ENCODE measurements around the gene CBLB. TPM values are rescaled to one million over a fixed set of nuclear protein-coding genes. Genes with fewer than 3 reads are reported as not detected.

Gene CBLB
- total and polyA plus RNA-seq, 9 of the 15 experiments (the other 6 are each of a cell fraction or from before 2014, with no cell fraction given), result 1.8 to 8.1 (median 5.3) TPM

DNA sequence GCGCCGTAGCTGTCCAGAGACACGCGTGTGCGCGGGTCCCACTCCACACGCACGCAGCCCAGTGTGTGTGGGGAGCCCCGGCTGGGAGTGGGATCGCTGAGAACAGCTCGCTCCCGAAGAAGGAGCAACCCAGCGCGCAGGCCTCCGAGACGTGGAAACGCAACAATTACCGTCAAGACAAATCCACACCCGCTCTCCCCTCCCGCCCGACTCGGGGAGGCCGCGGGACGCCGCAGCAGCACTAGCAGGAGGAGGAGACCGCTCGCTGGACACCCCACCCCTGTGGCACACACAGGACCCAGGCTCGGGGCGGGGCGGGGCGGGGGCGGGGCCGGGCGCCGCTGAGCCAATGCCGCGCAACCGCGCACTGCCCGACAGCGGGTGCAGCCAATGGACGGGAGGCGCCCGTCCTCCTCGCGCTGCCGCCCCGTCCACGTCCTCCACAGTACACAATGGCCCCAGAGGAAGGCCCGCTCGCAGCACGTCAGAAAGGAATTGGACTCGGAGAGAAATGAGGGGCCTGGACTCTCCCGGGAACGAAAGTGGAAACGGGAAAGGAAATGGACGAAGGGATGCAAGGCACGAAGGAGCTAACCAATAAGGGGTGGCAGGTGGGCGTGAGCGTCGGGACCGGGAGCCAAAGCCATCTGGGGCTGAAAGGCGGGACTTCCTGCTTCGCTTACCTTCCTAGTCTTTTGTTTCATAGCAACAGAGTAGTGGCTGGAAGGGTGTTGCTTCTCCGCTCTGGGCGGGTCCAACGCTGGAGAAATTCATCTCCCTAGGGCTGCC, at the start of gene CBLB (continued):
- TF ChIP-seq, protein P1, sequence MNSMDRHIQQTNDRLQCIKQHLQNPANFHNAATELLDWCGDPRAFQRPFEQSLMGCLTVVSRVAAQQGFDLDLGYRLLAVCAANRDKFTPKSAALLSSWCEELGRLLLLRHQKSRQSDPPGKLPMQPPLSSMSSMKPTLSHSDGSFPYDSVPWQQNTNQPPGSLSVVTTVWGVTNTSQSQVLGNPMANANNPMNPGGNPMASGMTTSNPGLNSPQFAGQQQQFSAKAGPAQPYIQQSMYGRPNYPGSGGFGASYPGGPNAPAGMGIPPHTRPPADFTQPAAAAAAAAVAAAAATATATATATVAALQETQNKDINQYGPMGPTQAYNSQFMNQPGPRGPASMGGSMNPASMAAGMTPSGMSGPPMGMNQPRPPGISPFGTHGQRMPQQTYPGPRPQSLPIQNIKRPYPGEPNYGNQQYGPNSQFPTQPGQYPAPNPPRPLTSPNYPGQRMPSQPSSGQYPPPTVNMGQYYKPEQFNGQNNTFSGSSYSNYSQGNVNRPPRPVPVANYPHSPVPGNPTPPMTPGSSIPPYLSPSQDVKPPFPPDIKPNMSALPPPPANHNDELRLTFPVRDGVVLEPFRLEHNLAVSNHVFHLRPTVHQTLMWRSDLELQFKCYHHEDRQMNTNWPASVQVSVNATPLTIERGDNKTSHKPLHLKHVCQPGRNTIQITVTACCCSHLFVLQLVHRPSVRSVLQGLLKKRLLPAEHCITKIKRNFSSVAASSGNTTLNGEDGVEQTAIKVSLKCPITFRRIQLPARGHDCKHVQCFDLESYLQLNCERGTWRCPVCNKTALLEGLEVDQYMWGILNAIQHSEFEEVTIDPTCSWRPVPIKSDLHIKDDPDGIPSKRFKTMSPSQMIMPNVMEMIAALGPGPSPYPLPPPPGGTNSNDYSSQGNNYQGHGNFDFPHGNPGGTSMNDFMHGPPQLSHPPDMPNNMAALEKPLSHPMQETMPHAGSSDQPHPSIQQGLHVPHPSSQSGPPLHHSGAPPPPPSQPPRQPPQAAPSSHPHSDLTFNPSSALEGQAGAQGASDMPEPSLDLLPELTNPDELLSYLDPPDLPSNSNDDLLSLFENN (IDR thresholded peaks at IDR 0.05; ENCODE audit: low read depth in 2 of 2, low read length in 2 of 2), result 0 out of 4 replicates have a peak, but pooled peaks of 1 of the 2 experiments have one; percentile 13
- TF ChIP-seq, protein P2, sequence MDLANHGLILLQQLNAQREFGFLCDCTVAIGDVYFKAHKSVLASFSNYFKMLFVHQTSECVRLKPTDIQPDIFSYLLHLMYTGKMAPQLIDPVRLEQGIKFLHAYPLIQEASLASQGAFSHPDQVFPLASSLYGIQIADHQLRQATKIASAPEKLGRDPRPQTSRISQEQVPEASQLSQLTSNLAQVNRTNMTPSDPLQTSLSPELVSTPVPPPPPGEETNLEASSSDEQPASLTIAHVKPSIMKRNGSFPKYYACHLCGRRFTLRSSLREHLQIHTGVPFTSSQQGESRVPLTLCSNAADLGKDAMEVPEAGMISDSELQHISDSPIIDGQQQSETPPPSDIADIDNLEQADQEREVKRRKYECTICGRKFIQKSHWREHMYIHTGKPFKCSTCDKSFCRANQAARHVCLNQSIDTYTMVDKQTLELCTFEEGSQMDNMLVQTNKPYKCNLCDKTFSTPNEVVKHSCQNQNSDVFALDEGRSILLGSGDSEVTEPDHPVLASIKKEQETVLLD (IDR thresholded peaks at IDR 0.05), result peak; percentile 25; the same call in 1 of the 2 replicates
- TF ChIP-seq NFIC (IDR thresholded peaks at IDR 0.05) (0 out of 2 replicates have a peak, but pooled peaks have one; percentile 18), GATAD2B (IDR thresholded peaks at IDR 0.05; ENCODE audit: borderline replicate concordance) (peak; percentile 55; the same call in 1 of the 2 replicates), KLF13 (tag; IDR thresholded peaks at IDR 0.05; ENCODE audit: borderline replicate concordance, low read depth) (peak; percentile 63; the same call in 1 of the 2 replicates), RFX1 (IDR thresholded peaks at IDR 0.05) (peak; percentile 84), TBP (optimal IDR thresholded peaks at IDR 0.05; ENCODE audit: low read depth, low read length) (peak; percentile 9), PTBP1 (IDR thresholded peaks at IDR 0.05; ENCODE audit: low read depth, low read length) (no peak), FOS (IDR thresholded peaks at IDR 0.05; ENCODE audit: extremely low read depth, insufficient read length) (peak; percentile 60), SAP30 (IDR thresholded peaks at IDR 0.05; ENCODE audit: borderline replicate concordance, insufficient read depth, low read depth, low read length, poor library complexity, severe bottlenecking) (peak; percentile 46), HDAC1 (IDR thresholded peaks at IDR 0.05) (peak in 1 of 2 experiments; percentile 37; a peak in 2 of 4 replicates), FOXK2 (conservative IDR thresholded peaks at IDR 0.05 in 1 of 2, IDR thresholded peaks at IDR 0.05 in 1 of 2; ENCODE audit: low read depth in 2 of 2) (peak; percentile 49 to 66; a peak in 3 of 4 replicates), ATF7 (IDR thresholded peaks at IDR 0.05) (peak; percentile 47; the same call in 1 of the 2 replicates), POLR2A (conservative IDR thresholded peaks at IDR 0.05) (peak; percentile 54; the same call in 1 of the 2 replicates), BCL6 (CRISPR knock-in tag; IDR thresholded peaks at IDR 0.05) (no peak), NFYB (IDR thresholded peaks at IDR 0.05; ENCODE audit: extremely low read depth, insufficient read length) (peak; percentile 64)
- TF ChIP-seq, protein P3, sequence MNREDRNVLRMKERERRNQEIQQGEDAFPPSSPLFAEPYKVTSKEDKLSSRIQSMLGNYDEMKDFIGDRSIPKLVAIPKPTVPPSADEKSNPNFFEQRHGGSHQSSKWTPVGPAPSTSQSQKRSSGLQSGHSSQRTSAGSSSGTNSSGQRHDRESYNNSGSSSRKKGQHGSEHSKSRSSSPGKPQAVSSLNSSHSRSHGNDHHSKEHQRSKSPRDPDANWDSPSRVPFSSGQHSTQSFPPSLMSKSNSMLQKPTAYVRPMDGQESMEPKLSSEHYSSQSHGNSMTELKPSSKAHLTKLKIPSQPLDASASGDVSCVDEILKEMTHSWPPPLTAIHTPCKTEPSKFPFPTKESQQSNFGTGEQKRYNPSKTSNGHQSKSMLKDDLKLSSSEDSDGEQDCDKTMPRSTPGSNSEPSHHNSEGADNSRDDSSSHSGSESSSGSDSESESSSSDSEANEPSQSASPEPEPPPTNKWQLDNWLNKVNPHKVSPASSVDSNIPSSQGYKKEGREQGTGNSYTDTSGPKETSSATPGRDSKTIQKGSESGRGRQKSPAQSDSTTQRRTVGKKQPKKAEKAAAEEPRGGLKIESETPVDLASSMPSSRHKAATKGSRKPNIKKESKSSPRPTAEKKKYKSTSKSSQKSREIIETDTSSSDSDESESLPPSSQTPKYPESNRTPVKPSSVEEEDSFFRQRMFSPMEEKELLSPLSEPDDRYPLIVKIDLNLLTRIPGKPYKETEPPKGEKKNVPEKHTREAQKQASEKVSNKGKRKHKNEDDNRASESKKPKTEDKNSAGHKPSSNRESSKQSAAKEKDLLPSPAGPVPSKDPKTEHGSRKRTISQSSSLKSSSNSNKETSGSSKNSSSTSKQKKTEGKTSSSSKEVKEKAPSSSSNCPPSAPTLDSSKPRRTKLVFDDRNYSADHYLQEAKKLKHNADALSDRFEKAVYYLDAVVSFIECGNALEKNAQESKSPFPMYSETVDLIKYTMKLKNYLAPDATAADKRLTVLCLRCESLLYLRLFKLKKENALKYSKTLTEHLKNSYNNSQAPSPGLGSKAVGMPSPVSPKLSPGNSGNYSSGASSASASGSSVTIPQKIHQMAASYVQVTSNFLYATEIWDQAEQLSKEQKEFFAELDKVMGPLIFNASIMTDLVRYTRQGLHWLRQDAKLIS (CRISPR knock-in tag; IDR thresholded peaks at IDR 0.05), result no peak

Data from K562 (cell line).